Measurements from ENCODE around the gene EREG. TPM values are rescaled to one million over a fixed set of nuclear protein-coding genes. Genes with fewer than 3 reads are reported as not detected.

Gene EREG
- total RNA-seq, 2 donors from 2014 or later: 1.1 to 7.8 TPM

DNA sequence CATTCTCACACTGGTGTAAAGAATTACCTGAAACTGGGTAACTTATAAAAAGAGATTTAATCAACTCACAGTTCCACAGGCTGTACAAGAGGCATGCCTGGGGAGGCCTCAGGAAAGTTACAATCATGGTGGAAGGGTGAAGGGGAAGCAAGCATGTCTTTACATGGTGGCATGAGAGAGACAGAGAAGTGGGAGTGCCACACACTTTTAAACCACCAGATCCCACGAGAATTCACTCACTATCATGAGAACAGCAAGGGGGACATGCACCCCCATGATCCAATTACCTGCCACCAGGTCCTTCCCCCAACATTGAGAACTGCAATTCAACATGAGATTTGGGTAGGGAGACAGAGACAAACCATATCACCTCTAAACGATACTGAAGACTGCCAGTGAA lies 33.7 kb upstream of the EREG start:
- Histone ChIP-seq H3K9me3 (no peaks in the 10 kb centered on the region), H3K36me3 (no peaks in the 10 kb centered on the region), H3K4me3 (no peak overlapping the region), H3K4me1 (ENCODE audit: control insufficient read depth in 1 of 2, low read depth in 2 of 2) (no peaks in the 10 kb centered on the region), H3K27ac (no peak overlapping the region), H3K27me3 (replicated peaks; ENCODE audit: insufficient read depth) (no peaks in the 10 kb centered on the region)
- TF ChIP-seq CTCF (IDR thresholded peaks at IDR 0.05): no peak
- ATAC-seq (ENCODE audit: insufficient number of reproducible peaks, low FRiP score, low read depth): no peak
- no peak for DNase-seq (ENCODE audit: low spot score)

DNA sequence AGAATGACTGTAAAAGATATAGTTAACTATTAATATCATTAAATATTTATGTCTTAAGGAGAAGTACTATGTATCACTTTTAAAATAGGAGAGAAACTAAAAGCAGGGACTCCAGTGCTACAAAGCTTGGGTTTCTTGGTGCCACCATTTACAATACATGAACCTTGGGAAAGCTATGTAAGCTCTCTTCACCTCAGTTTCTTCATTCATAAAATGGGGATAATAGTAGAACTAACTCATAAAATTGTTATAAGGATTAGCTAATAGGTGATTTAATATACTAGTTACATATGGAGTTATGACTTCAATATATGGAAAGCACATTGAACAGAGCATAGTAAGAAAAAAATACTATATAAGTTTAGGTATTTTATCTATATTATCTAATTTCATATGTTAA lies 33.0 kb upstream of the EREG start:
- H3K27ac ChIP-seq: no peak overlapping the region
- TF ChIP-seq CTCF (IDR thresholded peaks at IDR 0.05): no peak
- no peak for DNase-seq (ENCODE audit: low spot score)
- no peak overlapping the region for H3K4me3 ChIP-seq
- no peak for ATAC-seq (ENCODE audit: insufficient number of reproducible peaks, low FRiP score, low read depth)
- no peaks in the 10 kb centered on the region for H3K27me3 ChIP-seq (replicated peaks; ENCODE audit: insufficient read depth)
- H3K4me1 ChIP-seq (ENCODE audit: control insufficient read depth in 1 of 2, low read depth in 2 of 2): no peaks in the 10 kb centered on the region
- H3K9me3 ChIP-seq: no peaks in the 10 kb centered on the region
- no peaks in the 10 kb centered on the region for H3K36me3 ChIP-seq

- Histone ChIP-seq H3K27ac (no peak overlapping the region), H3K36me3 (no peaks in the 10 kb centered on the region), H3K9me3 (no peaks in the 10 kb centered on the region), H3K4me1 (ENCODE audit: control insufficient read depth in 1 of 2, low read depth in 2 of 2) (no peaks in the 10 kb centered on the region), H3K4me3 (no peak overlapping the region), H3K27me3 (replicated peaks; ENCODE audit: insufficient read depth) (no peaks in the 10 kb centered on the region)
- DNase-seq (ENCODE audit: low spot score) (no peak), ATAC-seq (ENCODE audit: insufficient number of reproducible peaks, low FRiP score, low read depth) (no peak)
- TF ChIP-seq CTCF (IDR thresholded peaks at IDR 0.05): no peak
Measured at GRCh38 chr4:74334636-74335035, 30.3 kb upstream of the EREG start.

DNA sequence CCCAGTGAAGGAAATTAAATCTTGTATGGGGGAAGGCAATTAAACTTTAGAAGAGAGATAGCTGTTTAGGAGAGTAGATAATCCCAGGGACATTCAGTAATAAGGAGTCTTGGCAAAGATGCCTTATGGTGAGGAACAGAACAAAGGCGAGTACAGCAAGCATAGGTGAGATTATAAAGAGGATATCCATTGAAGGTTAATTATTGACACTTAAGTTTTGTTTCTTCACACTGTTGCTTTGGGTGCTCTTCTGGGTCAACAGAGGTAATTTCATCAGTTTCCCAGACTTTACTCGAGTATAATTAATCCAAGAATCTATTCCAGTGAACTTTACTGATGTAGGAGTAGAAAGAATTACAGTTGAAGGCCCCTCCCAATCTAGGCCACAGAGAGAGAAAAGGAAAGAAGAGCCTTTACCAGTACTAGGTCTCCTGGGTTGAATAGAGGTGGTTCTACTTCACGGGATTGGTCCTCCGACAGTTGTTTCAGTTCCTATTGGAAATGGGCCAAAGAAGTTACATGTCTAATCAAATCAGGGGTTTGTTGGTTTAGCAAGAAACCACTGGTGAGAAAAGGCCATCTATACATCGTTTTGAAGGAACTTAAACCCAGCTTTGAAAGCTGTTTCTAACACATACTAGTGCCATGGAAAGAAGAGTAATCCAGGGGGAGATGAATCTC lies 29.5 kb upstream of the EREG start:
- DNase-seq (ENCODE audit: low spot score) (no peak), ATAC-seq (ENCODE audit: insufficient number of reproducible peaks, low FRiP score, low read depth) (peak; percentile 50)
- H3K4me3 ChIP-seq: no peak overlapping the region
- no peaks in the 10 kb centered on the region for H3K9me3 ChIP-seq
- TF ChIP-seq CTCF (IDR thresholded peaks at IDR 0.05): no peak
- H3K4me1 ChIP-seq (ENCODE audit: control insufficient read depth in 1 of 2, low read depth in 2 of 2): no peaks in the 10 kb centered on the region
- no peak overlapping the region for H3K27ac ChIP-seq
- H3K36me3 ChIP-seq: no peaks in the 10 kb centered on the region
- H3K27me3 ChIP-seq (replicated peaks; ENCODE audit: insufficient read depth): no peaks in the 10 kb centered on the region

DNA sequence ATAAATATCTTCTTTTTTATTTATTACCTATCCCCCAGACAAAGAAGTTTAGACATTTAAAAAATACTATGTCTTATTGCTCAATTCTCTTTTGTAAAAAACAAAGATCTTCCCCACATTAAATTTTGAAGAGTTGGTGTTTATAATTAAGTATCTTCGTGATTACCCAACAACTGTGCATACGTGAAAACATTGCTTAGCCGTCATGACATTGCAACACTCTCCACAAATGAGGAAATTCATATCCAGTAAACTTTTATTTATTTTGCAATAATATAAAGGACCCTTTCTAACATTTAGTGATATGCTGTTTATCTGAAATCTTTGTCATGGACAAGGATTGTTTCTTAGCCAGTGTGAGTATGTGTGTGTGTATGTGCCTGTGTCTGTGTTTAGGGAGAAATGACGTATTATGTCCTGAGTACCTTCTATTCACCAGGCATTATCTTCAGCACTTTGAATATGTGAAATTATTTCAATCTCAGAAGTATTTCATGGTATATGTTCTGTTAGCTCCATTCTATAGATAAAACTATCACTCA lies 26.1 kb upstream of the EREG start:
- H3K27me3 ChIP-seq (replicated peaks; ENCODE audit: insufficient read depth): no peaks in the 10 kb centered on the region
- DNase-seq (ENCODE audit: low spot score) (no peak), ATAC-seq (ENCODE audit: insufficient number of reproducible peaks, low FRiP score, low read depth) (no peak)
- no peak overlapping the region for H3K4me3 ChIP-seq
- H3K36me3 ChIP-seq: no peaks in the 10 kb centered on the region
- TF ChIP-seq CTCF (IDR thresholded peaks at IDR 0.05): no peak
- peaks cover 3% of the 10 kb centered on the region for H3K9me3 ChIP-seq
- H3K27ac ChIP-seq: no peak overlapping the region
- H3K4me1 ChIP-seq (ENCODE audit: control insufficient read depth in 1 of 2, low read depth in 2 of 2): no peaks in the 10 kb centered on the region
